Calu3 (cell line): ENCODE results near the gene CLEC11A. TPM values are rescaled to one million over a fixed set of nuclear protein-coding genes. Genes with fewer than 3 reads are reported as not detected.

ENCODE experiments used
- BruUV-seq: library from RNA; stranded (reverse); fragments of 400-500 nt; replicated peaks from 2 replicates; lab custom pipeline; 2021; lab: Mats Ljungman, UMichigan
- CTCF ChIA-PET: fragments of 300-600 bp; sonication (Branson Sonifier 250); formaldehyde crosslinking; loops from one replicate; lab custom pipeline; 2022; ENCODE audit warnings: antibody characterized with exemption; lab: Charles Lee
- DNase-seq: peaks from one replicate; pipeline ENCODE4 v3.0.0; 2022
- H3K27ac Mint-ChIP-seq: one replicate; pipeline ENCODE4 v1.8.0; 2022; ENCODE audit warnings: mixed read lengths; ENCODE audit not compliant: unreplicated experiment
- H3K27me3 Mint-ChIP-seq: one replicate; pipeline ENCODE4 v1.8.0; 2022; ENCODE audit warnings: mixed read lengths; ENCODE audit not compliant: unreplicated experiment
- H3K36me3 Mint-ChIP-seq: one replicate; pipeline ENCODE4 v1.8.0; 2022; ENCODE audit warnings: mild to moderate bottlenecking, moderate library complexity, mixed read lengths; ENCODE audit not compliant: insufficient read depth, unreplicated experiment
- H3K4me1 Mint-ChIP-seq: one replicate; pipeline ENCODE4 v1.8.0; 2022; ENCODE audit warnings: mild to moderate bottlenecking, low read depth, mixed read lengths; ENCODE audit not compliant: unreplicated experiment
- H3K4me3 Mint-ChIP-seq: one replicate; pipeline ENCODE4 v1.8.0; 2022; ENCODE audit warnings: mild to moderate bottlenecking, low read depth, moderate library complexity, mixed read lengths; ENCODE audit not compliant: unreplicated experiment
- H3K9me3 Mint-ChIP-seq: one replicate; pipeline ENCODE4 v1.8.0; 2022; ENCODE audit warnings: low read depth, mixed read lengths; ENCODE audit not compliant: unreplicated experiment
- intact Hi-C: fragments of 100-400 bp; cut with micrococcal nuclease; formaldehyde crosslinking; loops from one replicate; pipeline ENCODE4 v1.10.0; 2022; ENCODE audit not compliant: unreplicated experiment
- total RNA-seq: library from RNA; stranded (reverse); gene quantifications from 2 replicates; pipeline ENCODE4 v1.2.3, GENCODE V29; 2022
- TF ChIP-seq, protein P1 (sequence below): fragments of 200-600 bp; IDR thresholded peaks from one replicate; pipeline ENCODE4 v1.8.0; 2022; ENCODE audit warnings: antibody characterized with exemption; ENCODE audit not compliant: unreplicated experiment

The CLEC11A gene
- total RNA-seq, 1 experiment from 2014 or later: 2.4 TPM

DNA sequence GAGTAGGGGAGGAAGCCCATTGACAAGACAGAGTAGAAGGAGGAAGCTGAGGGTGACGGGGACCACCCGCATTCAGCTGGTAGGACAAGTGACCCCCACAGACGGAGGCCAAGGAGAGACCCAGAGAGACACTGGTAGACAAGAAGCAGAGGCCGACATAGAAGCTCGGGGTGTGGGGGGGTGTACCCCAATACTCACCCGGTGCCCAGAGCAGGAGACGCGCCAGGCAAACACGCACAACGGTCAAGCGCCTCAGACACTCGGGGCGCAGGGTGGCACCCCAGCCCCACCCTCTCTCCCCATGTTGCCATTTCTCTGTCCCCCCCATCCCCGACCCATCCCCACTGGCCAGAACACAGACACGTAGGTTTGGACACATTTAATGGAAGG is 27.1 kb upstream of the CLEC11A start:
- Mint-ChIP-seq H3K4me1 (no peaks in the 10 kb centered on the region), H3K27ac (no peak overlapping the region), H3K36me3 (peaks cover 8% of the 10 kb centered on the region), H3K9me3 (no peaks in the 10 kb centered on the region), H3K4me3 (no peak overlapping the region), H3K27me3 (peaks cover 92% of the 10 kb centered on the region)
- intact Hi-C loops: no loop called here
- CTCF ChIA-PET: interaction anchor here (1.3 kb wide), 1 partner anchor 8 kb away, joined by 5 read pairs; no protein-coding TSS in a partner anchor
- no peak for DNase-seq
- TF ChIP-seq, protein P1, sequence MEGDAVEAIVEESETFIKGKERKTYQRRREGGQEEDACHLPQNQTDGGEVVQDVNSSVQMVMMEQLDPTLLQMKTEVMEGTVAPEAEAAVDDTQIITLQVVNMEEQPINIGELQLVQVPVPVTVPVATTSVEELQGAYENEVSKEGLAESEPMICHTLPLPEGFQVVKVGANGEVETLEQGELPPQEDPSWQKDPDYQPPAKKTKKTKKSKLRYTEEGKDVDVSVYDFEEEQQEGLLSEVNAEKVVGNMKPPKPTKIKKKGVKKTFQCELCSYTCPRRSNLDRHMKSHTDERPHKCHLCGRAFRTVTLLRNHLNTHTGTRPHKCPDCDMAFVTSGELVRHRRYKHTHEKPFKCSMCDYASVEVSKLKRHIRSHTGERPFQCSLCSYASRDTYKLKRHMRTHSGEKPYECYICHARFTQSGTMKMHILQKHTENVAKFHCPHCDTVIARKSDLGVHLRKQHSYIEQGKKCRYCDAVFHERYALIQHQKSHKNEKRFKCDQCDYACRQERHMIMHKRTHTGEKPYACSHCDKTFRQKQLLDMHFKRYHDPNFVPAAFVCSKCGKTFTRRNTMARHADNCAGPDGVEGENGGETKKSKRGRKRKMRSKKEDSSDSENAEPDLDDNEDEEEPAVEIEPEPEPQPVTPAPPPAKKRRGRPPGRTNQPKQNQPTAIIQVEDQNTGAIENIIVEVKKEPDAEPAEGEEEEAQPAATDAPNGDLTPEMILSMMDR: no peak
- BruUV-seq: no TSS peak

DNA sequence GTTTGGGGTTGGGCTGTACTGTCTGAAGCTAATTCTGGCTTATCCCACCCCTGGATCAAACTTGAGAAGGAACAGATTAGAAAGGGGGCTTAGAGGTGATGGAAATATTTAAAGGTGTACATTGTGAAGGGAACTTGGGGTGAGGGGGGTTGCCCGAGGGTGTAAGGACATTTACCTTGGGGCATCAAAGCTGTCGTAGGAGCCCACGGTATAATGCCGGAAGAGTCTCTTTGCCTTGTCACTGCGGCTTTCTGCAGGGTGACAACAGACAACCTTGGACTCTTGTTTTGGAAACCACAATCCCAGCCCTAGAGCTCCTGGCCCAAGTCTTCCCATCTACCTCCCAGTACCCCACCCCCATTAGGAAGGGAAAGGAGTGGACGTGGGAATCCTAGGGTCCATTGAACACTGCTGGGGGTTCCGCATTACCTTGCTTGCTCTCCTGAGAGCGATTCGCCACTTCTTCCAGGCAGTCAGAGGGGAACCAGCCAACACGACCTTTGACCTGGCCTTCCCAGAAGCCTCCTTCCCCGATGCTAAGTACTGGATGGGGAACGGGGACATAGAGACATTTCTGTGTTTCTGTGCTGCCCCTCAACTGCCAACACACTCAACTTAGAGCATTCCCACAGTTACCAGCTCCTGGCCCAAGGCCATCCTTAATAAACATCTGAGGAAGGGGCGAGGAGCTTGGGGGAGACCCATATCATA is 25.6 kb upstream of the CLEC11A start:
- no peak for DNase-seq
- TF ChIP-seq, protein P1: no peak
- Mint-ChIP-seq H3K4me3 (no peak overlapping the region), H3K36me3 (peaks cover 8% of the 10 kb centered on the region), H3K27ac (no peak overlapping the region), H3K9me3 (no peaks in the 10 kb centered on the region), H3K4me1 (no peaks in the 10 kb centered on the region), H3K27me3 (peaks cover 83% of the 10 kb centered on the region)
- BruUV-seq: no TSS peak
- intact Hi-C loops: no loop called here
- CTCF ChIA-PET: interaction anchor here (0.6 kb wide), 1 partner anchor 413 kb away, joined by 3 read pairs; no protein-coding TSS in a partner anchor

DNA sequence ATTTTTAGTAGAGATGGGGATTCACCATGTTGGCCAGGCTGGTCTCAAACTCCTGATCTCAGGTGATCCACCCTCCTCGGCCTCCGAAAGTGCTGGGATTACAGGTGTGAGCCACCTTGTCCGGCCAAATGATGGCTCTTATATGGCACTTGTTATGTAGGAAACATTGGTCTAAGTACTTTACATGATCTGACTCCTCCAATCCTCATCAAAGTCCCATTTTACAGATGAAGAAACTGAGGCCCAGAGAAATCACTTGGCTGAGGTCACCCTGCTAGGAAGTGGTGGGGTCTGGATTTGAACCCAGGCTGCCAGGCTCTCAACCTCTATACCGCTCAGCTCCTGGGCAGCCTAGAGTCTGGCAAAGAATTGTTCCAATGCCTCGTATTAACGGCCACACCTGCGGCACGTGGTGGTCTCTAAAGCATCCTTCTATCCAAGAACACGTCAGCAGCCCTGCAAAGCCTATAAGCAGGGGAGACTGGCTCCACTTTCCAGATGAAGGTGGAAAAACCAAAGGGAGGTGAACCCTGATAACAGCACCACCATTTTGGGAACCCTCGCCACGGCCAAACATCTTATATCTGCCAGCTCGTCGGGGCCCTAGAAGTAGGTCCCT is 21.7 kb upstream of the CLEC11A start:
- Mint-ChIP-seq H3K9me3 (no peaks in the 10 kb centered on the region), H3K27ac (no peak overlapping the region), H3K4me1 (no peaks in the 10 kb centered on the region), H3K36me3 (no peaks in the 10 kb centered on the region), H3K27me3 (peaks cover 91% of the 10 kb centered on the region), H3K4me3 (no peak overlapping the region)
- DNase-seq: no peak
- intact Hi-C loops: no loop called here
- no TSS peak for BruUV-seq
- CTCF ChIA-PET: no interaction called here
- TF ChIP-seq, protein P1: no peak

DNA sequence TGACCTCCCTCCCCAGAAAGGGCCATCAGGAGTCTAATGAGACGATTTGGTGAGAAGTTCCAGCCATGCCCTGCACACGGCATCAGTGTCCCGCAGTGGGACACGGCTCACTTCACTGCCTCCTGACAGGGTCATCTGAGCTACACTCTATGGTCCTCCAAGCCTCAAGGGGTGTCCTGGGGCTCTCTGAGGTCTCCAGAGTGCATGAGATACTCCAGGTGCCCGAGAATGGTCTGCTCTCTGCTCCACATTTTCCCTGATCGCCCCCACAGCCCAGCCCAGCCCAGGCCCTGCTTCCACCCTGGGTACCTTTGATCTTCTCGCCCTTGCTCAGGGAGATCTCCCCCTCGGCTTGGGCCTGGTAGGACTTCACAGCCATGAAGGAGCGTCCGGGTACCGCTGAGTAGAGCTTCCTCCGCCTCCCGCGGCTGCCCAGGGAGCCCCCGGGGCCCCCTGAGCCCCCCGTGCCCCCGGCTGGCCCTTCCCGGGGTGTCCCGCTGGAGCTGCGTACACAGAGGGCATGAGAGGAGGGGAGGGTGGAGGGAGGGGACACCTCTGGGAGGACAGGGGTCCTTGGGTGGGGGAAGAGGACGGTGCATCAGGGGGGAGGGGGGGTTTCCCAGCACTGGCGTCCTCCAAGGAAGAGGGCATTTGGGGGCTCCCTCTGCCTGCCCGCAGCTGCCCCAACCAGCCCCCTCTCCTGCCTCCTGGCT is 20.9 kb upstream of the CLEC11A start:
- H3K4me3 Mint-ChIP-seq: no peak overlapping the region
- H3K27ac Mint-ChIP-seq: no peak overlapping the region
- TF ChIP-seq, protein P1: no peak
- no peak for DNase-seq
- H3K4me1 Mint-ChIP-seq: no peaks in the 10 kb centered on the region
- no TSS peak for BruUV-seq
- intact Hi-C loops: no loop called here
- H3K27me3 Mint-ChIP-seq: peaks cover 91% of the 10 kb centered on the region
- CTCF ChIA-PET: interaction anchor here (0.7 kb wide), 1 partner anchor 10 kb away, joined by 3 read pairs; no protein-coding TSS in a partner anchor
- no peaks in the 10 kb centered on the region for H3K36me3 Mint-ChIP-seq
- no peaks in the 10 kb centered on the region for H3K9me3 Mint-ChIP-seq
